GM12878 (cell line): ENCODE results near the gene KITLG. TPM values are rescaled to one million over a fixed set of nuclear protein-coding genes. Genes with fewer than 3 reads are reported as not detected.

Experiments
- ATAC-seq: fragments of 200-7000 bp; cut with Tn5 transposase; 3 replicates; pipeline ENCODE4 v1.9.1; 2020; ENCODE audit warnings: mild to moderate bottlenecking, moderate library complexity
- BruUV-seq: library from RNA; stranded (reverse); fragments of 400-500 nt; replicated peaks from 2 replicates; lab custom pipeline; 2021; lab: Mats Ljungman, UMichigan
- CTCF ChIA-PET: fragments of 300-600 bp; sonication (Branson Sonifier 250); formaldehyde crosslinking; extraction: SDS; loops from one replicate; lab custom pipeline; 2021; ENCODE audit warnings: inconsistent platforms; lab: Yijun Ruan, JAX
- POLR2A ChIA-PET: fragments of 350-600 bp; formaldehyde crosslinking; extraction: SDS; loops from one replicate; lab custom pipeline; 2021; ENCODE audit warnings: inconsistent platforms; lab: Charles Lee
- RAD21 ChIA-PET: fragments of 300-600 bp; sonication (Branson Sonifier 250); formaldehyde crosslinking; loops from one replicate; lab custom pipeline; 2023; ENCODE audit warnings: antibody characterized with exemption; ENCODE audit not compliant: unreplicated experiment; lab: Charles Lee
- SMC1A ChIA-PET: fragments of 300-600 bp; sonication (Branson Sonifier 250); formaldehyde crosslinking; loops from one replicate; lab custom pipeline; 2023; ENCODE audit not compliant: unreplicated experiment, uncharacterized antibody; lab: Charles Lee
- DNase-seq: peaks from one replicate; pipeline ENCODE4 v3.0.0-alpha.2; 2011; ENCODE audit warnings: low read depth, low spot score
- FAIRE-seq: peaks from 3 replicates; lab custom pipeline; 2011; peaks lifted over from hg19 to GRCh38; lab: Jason Lieb, UNC
- H2AFZ ChIP-seq: 2 replicates; pipeline ENCODE4 v1.6.0; 2011; ENCODE audit warnings: low read depth, low read length, control low read depth; ENCODE audit not compliant: control insufficient read depth
- H3K27ac ChIP-seq: 2 replicates; pipeline ENCODE4 v1.5.1; 2011; ENCODE audit warnings: control low read depth; ENCODE audit not compliant: control insufficient read depth, insufficient read depth
- H3K27me3 ChIP-seq, 2 experiments: replicated peaks in 1 of 2; 2 replicates each; pipeline versions ENCODE4 v1.6.0 to v1.6.1; 2011; ENCODE audit warnings: low read length in 1 of 2; ENCODE audit not compliant: control insufficient read depth in 2 of 2, insufficient read depth in 2 of 2
- H3K36me3 ChIP-seq, 2 experiments: 2 replicates each; pipeline ENCODE4 v1.5.1; 2011; ENCODE audit warnings: low read length in 1 of 2; ENCODE audit not compliant: control insufficient read depth in 2 of 2, insufficient read depth in 2 of 2
- H3K4me1 ChIP-seq: 2 replicates; pipeline ENCODE4 v1.6.1; 2011; ENCODE audit warnings: mild to moderate bottlenecking, low read length, moderate library complexity, mixed read lengths; ENCODE audit not compliant: control insufficient read depth, insufficient read depth
- H3K4me2 ChIP-seq: 2 replicates; pipeline ENCODE4 v1.6.0; 2011; ENCODE audit warnings: control low read depth; ENCODE audit not compliant: control insufficient read depth, insufficient read depth
- H3K4me3 ChIP-seq: fragments of 200-600 bp; sonication (generic); 2 replicates; pipeline ENCODE4 v1.5.1; 2016
- H3K79me2 ChIP-seq: 2 replicates; pipeline ENCODE4 v1.6.0; 2011; ENCODE audit warnings: low read length; ENCODE audit not compliant: control insufficient read depth, insufficient read depth
- H3K9ac ChIP-seq: 2 replicates; pipeline ENCODE4 v1.8.0; 2011; ENCODE audit warnings: low read length, control low read depth, mixed read lengths; ENCODE audit not compliant: control insufficient read depth, insufficient read depth
- H3K9me3 ChIP-seq: replicated peaks from 3 replicates; pipeline ENCODE4 v1.5.1; 2011; ENCODE audit warnings: mild to moderate bottlenecking, low read length; ENCODE audit not compliant: control insufficient read depth, insufficient read depth
- H4K20me1 ChIP-seq: 2 replicates; pipeline ENCODE4 v1.6.0; 2011; ENCODE audit not compliant: control insufficient read depth, insufficient read depth
- BCLAF1 ChIP-seq: fragments of 450-650 bp; IDR thresholded peaks from 2 replicates; pipeline ENCODE4 v1.6.1; 2017; ENCODE audit warnings: antibody characterized with exemption, mild to moderate bottlenecking, moderate library complexity
- HCFC1 ChIP-seq: fragments of 150-350 bp; IDR thresholded peaks from 2 replicates; pipeline ENCODE4 v1.6.1; 2014; ENCODE audit warnings: low read length
- KAT2A ChIP-seq: conservative IDR thresholded peaks from 2 replicates; pipeline ENCODE4 v1.6.1; 2011; ENCODE audit warnings: low read depth, low read length; ENCODE audit not compliant: control insufficient read depth
- MEF2A ChIP-seq: IDR thresholded peaks from 2 replicates; pipeline ENCODE4 v1.6.1; 2011; ENCODE audit warnings: low read depth, mild to moderate bottlenecking, low read length, moderate library complexity; ENCODE audit not compliant: insufficient read depth
- MEF2B ChIP-seq: fragments of 450-650 bp; IDR thresholded peaks from 2 replicates; pipeline ENCODE4 v1.6.1; 2018; ENCODE audit warnings: mild to moderate bottlenecking, moderate library complexity; ENCODE audit not compliant: partially characterized antibody, poor library complexity, severe bottlenecking
- NFYB ChIP-seq: IDR thresholded peaks from 2 replicates; pipeline ENCODE4 v1.6.1; 2011; ENCODE audit warnings: low read depth, mild to moderate bottlenecking, low read length, improper control_type of control experiment, moderate library complexity; ENCODE audit not compliant: insufficient read depth
- NKRF ChIP-seq: fragments of 450-650 bp; conservative IDR thresholded peaks from 2 replicates; pipeline ENCODE4 v1.6.1; 2017; ENCODE audit warnings: mild to moderate bottlenecking, moderate library complexity
- NRF1 ChIP-seq: conservative IDR thresholded peaks from 2 replicates; pipeline ENCODE4 v1.6.1; 2011; ENCODE audit warnings: mild to moderate bottlenecking, low read depth, low read length, improper control_type of control experiment
- PAX5 ChIP-seq: IDR thresholded peaks from 2 replicates; pipeline ENCODE4 v1.6.1; 2011; ENCODE audit warnings: low read depth, low read length, borderline replicate concordance
- PAX8 ChIP-seq: fragments of 450-650 bp; IDR thresholded peaks from 2 replicates; pipeline ENCODE4 v1.6.1; 2017; ENCODE audit warnings: mild to moderate bottlenecking, moderate library complexity
- RAD21 ChIP-seq: IDR thresholded peaks from 2 replicates; pipeline ENCODE4 v1.6.1; 2011; ENCODE audit warnings: mild to moderate bottlenecking, low read depth, low read length, moderate library complexity; ENCODE audit not compliant: insufficient read depth
- RELB ChIP-seq: fragments of 450-650 bp; IDR thresholded peaks from 2 replicates; pipeline ENCODE4 v1.6.1; 2017; ENCODE audit warnings: low read depth, mild to moderate bottlenecking, moderate library complexity
- SMARCA5 ChIP-seq: fragments of 450-650 bp; IDR thresholded peaks from 2 replicates; pipeline ENCODE4 v1.6.1; 2017; ENCODE audit warnings: mild to moderate bottlenecking
- SP1 ChIP-seq: IDR thresholded peaks from one replicate; pipeline ENCODE4 v1.6.1; 2011; ENCODE audit warnings: low read depth, low read length
- SREBF1 ChIP-seq: IDR thresholded peaks from 2 replicates; pipeline ENCODE4 v1.6.1; 2012; ENCODE audit warnings: mild to moderate bottlenecking, low read length
- SUZ12 ChIP-seq: fragments of 200-600 bp; sonication (generic); IDR thresholded peaks from one replicate; pipeline ENCODE4 v1.6.1; 2018; ENCODE audit warnings: antibody characterized with exemption, mild to moderate bottlenecking; ENCODE audit not compliant: unreplicated experiment
- USF1 ChIP-seq: IDR thresholded peaks from 2 replicates; pipeline ENCODE4 v1.6.1; 2011; ENCODE audit warnings: borderline replicate concordance, low read depth, mild to moderate bottlenecking, moderate library complexity, mixed read lengths, low read length; ENCODE audit not compliant: insufficient read depth; ENCODE audit errors: extremely low read length
- ZNF384 ChIP-seq: IDR thresholded peaks from 2 replicates; pipeline ENCODE4 v1.6.1; 2012; ENCODE audit warnings: low read depth, mild to moderate bottlenecking, low read length, improper control_type of control experiment, borderline replicate concordance
- WGBS: methylation state at CpG from one replicate; pipeline ENCODE4 v1.1.6; 2016; ENCODE audit warnings: low lambda C conversion rate; ENCODE audit not compliant: insufficient replicate concordance, insufficient coverage; ENCODE audit errors: missing lambda C conversion rate; 5-methylcytosine and 5-hydroxymethylcytosine counted together
- in situ Hi-C: fragments of 300-500 bp; cut with MboI; formaldehyde crosslinking; loops from 9 replicates; pipeline ENCODE4 v1.14.3; 2018; ENCODE audit warnings: mixed read lengths
- intact Hi-C: fragments of 100-400 bp; cut with micrococcal nuclease; formaldehyde crosslinking; loops from one replicate; pipeline ENCODE4 v1.14.2; 2022; ENCODE audit not compliant: unreplicated experiment
- polyA plus RNA-seq, 11 experiments: library from polyadenylated mRNA; depleted of rRNA in 4 of 11; unstranded in 6 of 11; stranded (reverse) in 5 of 11; fragments of >200 nt; fragmentation: Nextera tagmentation in 4 of 11; fragmentation: Illumina TruSeq in 1 of 11; extraction: Ambion mirVana in 4 of 11; extraction: Trizol in 1 of 11; gene quantifications; 1 replicate in 1 of 11; 2 replicates in 10 of 11; pipeline versions ENCODE4 v1.2.1 to v1.2.3, GENCODE V29; 2011 to 2016; ENCODE audit warnings: inconsistent platforms in 2 of 11, missing spikeins in 2 of 11, low read depth in 1 of 11
- total RNA-seq, 4 experiments: library from RNA; depleted of rRNA in 3 of 4; stranded (reverse); fragments of >200 nt in 3 of 4; fragmentation: Illumina TruSeq in 1 of 4; extraction: Trizol in 1 of 4; gene quantifications; 2 replicates each; pipeline versions ENCODE4 v1.2.1 to v1.2.3, GENCODE V29; 2013 to 2021

The KITLG gene
- total and polyA plus RNA-seq, 10 of the 15 experiments (the other 5 are each of a cell fraction or from before 2014, with no cell fraction given), result 0.02 to 0.51 (median 0.09) TPM; not detected in 1

GRCh38 chr12:88574278-88574677 is 6.0 kb downstream of the KITLG start:
- H3K4me3 ChIP-seq, result no peak overlapping the region
- no peaks in the 10 kb centered on the region for H4K20me1 ChIP-seq
- no peaks in the 10 kb centered on the region for H3K4me1 ChIP-seq
- 21% methylated on average over 2 of the region's 2 CpGs for WGBS
- intact Hi-C loops, result no loop called here
- H3K27me3 ChIP-seq, result peaks cover 3 to 4% of the 10 kb centered on the region in 2 experiments; a peak in 1 of 4 replicates
- H3K9me3 ChIP-seq, result no peaks in the 10 kb centered on the region
- no peak overlapping the region for H3K27ac ChIP-seq
- in situ Hi-C loops, result no loop called here
- ChIA-PET CTCF (interaction anchor here (0.8 kb wide), 1 partner anchor 12 kb away, joined by 3 read pairs; no protein-coding TSS in a partner anchor), SMC1A (interaction anchor here (2.2 kb wide), 1 partner anchor 10 kb away, joined by 6 read pairs; no protein-coding TSS in a partner anchor), RAD21 (no interaction called here), POLR2A (no interaction called here)
- FAIRE-seq (no peak), ATAC-seq (no peak), DNase-seq (no peak)
- H3K36me3 ChIP-seq, result no peaks in the 10 kb centered on the region
- no peak overlapping the region for H3K4me2 ChIP-seq
- H3K79me2 ChIP-seq, result no peaks in the 10 kb centered on the region
- no peak overlapping the region for H2AFZ ChIP-seq
- no peak overlapping the region for H3K9ac ChIP-seq
- no TSS peak for BruUV-seq
- TF ChIP-seq SMARCA5 (no peak), SREBF1 (no peak), NRF1 (no peak), MEF2B (no peak), ZNF384 (no peak), MEF2A (no peak), SP1 (no peak), NFYB (no peak), HCFC1 (no peak), BCLAF1 (no peak), SUZ12 (no peak), RELB (no peak), KAT2A (no peak), USF1 (no peak), RAD21 (no peak), PAX8 (no peak), PAX5 (no peak), NKRF (no peak)
